ENCODE data around the gene ZNF117.
A peak's percentile ranks its signal among the peaks of the same experiment; 100 is the strongest.
"Not testable (repeated sequence)": the region's sequence is repeated elsewhere in the genome, so short reads cannot be mapped to it uniquely, and the experiment has no call there.

The ZNF117 gene

DNA sequence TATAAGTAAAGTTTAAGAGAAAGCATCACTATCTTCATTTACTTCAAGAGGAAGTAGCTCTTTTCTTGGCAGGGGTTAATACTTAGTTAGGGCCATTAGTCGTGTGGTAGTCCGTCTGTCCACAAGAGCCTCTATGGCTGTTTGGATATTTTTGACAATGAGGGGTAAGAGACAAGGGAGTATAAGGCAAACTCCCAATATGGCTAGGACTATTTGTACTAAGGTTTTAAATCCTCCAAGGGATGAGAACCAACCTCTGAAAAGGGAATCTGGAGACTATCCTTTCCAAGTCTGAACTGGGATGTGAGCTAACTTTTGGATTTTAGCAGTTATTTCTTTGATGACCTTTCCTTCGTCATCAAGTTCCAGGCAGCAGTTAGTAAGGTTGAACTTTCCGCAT lies at the start of gene ZNF117:
Gene ZNF117 (minus strand): TSS at position 101 of the 400 bp plus-strand sequence.
- intact Hi-C loops (cut with DNase I): no loop called here
- no peak for DNase-seq

DNA sequence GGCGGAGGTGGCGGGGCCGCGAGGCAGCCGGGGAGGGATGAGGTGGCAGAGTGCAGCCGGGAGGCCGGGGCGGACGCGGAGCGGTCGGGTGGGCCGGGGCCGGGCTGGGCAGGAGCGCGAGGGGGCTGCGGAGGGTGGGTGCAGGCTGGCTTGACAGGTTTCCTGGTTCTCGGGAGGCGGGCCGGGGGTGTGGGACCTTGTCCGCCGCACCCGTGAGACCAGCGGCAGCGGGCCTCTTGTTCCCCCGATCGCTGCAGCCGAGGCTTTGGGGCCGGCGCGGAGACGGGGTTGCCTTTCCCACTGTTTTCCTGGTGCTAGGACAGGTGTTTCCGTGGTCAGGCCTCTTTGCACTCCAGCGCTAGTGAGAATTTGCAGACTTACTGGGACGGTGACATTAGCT lies 47.9 kb upstream of the ZNF117 start:
- intact Hi-C loops (cut with DNase I): loop anchor here (2.0 kb wide), 1 partner anchor 32 kb away; the partner anchor contains the start of gene ERV3-1

DNA sequence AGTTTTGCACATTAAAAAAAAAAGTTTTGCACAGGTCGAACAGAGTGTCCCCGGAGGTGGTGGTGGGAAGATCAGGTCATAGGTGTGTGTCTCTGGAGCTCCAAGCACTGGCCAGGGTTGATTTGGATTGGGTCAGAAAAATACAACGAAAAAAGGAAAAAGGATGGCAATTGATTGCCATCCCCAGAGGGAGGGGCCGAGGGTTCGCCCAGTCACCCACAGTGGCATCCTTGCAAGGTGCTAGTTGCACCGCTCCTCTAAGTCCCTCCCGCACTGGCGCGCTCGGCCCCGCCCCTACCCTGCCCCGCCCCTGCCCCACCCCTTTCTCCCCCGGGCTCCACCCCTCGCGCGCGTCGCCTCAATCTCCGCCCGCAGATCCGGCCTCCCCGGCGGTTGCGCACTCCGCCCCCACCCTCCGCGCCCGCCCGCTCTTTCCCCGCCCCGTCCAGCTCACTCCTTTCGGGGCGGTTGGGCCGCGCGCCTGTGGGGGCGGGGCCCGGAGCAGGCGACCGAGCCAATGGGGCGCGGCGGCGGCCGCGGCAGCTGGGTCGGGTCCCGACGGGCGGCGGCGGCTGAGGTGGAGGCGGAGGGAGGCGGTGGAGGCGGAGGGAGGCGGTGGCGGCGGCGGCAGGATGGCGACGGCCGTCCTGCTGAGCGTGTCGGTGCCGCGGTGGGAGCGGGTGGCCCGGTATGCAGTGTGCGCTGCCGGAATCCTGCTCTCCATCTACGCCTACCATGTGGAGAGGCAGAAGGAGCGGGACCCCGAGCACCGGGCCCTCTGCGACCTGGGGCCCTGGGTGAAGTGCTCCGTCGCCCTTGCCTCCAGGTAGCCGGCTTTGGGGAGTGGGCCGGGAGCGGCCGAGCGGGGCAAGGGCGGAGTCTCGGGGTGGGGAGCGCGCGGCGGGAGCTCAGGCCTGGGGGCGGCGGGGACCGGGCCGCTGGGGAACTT lies 47.2 kb upstream of the ZNF117 start:
- intact Hi-C loops (cut with DNase I): loop anchor here (2.0 kb wide), 1 partner anchor 31 kb away; the partner anchor contains the start of gene ERV3-1

More for the DNA sequence above, 47.9 kb upstream of the ZNF117 start:
- DNase-seq: peak in 38 of 42 donors; percentile 13 to 60 (median 33)

DNA sequence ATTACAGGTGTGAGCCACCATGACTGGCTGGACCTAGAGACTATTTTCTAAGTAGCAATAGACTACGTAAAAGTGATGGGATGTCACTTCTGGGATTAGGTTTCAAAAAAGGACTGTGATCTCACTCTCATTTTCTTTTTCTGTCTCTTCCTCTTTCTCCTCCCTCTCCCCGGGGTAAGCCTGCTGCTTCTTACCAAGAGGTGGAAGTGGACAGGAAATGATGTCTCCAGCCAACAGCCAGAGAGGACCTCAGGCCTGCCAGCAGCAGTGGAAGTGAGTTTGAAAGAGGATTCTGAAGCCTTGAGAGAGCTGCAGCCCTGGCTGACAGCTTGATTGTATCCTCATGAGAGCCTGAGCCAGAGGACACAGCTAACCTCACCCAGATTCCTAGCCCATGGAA lies 45.7 kb upstream of the ZNF117 start:
- peak in 14 of 42 donors; percentile 5 to 48 (median 18) for DNase-seq
- intact Hi-C loops (cut with DNase I): not testable (repeated sequence)

More for the DNA sequence above, 47.2 kb upstream of the ZNF117 start:
- DNase-seq: peak; percentile 70 to 97 (median 93)

DNA sequence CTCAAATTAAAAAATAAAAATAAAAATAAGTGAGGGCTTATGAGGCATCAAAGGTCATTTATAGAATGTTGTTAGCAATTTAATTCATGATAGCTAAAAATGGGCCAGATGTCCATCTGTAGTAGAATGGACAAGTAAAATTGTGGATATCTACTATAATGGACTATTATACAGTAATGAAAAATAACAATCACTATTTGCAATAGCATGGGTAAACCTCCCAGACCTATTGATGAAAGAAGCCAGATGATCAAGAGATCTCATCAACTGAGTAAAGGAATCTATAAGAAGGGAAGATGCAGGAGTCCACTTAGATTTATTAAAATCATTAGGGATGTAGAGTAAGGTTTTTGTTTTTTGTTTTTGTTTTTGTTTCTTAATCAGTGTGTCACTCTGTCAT lies 44.6 kb upstream of the ZNF117 start:
- intact Hi-C loops (cut with DNase I); DNase-seq: not testable (repeated sequence)

DNA sequence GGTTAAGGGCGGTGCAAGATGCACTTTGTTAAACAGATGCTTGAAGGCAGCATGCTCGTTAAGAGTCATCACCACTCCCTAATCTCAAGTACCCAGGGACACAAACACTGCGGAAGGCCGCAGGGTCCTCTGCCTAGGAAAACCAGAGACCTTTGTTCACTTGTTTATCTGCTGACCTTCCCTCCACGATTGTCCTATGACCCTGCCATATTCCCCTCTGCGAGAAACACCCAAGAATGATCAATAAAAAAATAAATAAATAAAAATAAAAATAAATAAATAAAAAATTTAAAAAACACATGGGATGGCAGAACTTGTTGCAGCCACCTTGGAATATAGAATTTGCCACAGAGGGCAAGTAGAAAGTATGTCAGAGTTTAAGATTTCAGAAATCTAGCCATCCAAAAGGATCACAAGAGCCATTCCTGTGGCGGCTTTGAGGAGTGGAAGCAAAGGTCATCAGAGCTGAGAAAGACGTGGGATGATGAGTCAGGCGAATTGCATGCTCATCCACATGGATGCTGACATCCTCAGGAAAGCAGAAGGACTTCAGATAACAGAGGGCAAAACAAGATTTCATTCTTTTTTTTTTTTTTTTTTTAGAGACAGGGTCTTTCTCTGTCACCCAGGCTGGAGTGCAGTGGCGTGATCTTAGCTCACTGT lies 43.4 kb upstream of the ZNF117 start:
- DNase-seq; intact Hi-C loops (cut with DNase I): not testable (repeated sequence)

DNA sequence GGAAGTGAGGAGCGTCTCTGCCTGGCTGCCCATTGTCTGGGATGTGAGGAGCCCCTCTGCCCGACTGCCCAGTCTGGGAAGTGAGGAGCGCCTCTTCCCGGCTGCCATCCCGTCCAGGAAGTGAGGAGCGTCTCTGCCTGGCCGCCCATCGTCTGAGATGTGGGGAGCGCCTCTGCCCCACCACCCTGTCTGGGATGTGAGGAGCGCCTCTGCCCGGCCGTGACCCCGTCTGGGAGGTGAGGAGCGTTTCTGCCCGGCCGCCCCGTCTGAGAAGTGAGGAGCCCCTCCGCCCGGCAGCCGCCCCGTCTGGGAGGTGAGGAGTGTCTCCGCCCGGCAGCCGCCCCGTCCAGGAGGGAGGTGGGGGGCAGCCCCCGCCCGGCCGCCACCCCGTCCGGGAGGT lies 42.6 kb upstream of the ZNF117 start:
- DNase-seq; intact Hi-C loops (cut with DNase I): not testable (repeated sequence)

DNA sequence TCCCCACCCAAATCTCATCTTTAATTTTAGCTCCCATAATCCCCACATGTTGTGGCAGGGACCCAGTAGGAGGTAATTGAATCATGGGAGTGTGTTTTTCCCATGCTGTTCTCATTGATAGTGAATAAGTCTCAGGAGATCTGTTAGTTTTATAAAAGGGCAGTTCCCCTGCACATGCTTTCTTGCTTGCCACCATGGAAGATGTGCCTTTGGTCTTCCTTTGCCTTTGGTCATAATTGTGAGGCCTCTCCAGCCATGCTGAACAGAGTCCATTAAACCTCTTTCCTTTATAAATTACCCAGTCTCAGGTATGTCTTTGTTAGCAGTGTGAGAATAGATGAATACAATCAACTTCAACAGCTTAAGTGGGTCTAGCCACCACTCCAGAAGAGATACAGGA lies 34.2 kb upstream of the ZNF117 start:
- intact Hi-C loops (cut with DNase I); DNase-seq: not testable (repeated sequence)

DNA sequence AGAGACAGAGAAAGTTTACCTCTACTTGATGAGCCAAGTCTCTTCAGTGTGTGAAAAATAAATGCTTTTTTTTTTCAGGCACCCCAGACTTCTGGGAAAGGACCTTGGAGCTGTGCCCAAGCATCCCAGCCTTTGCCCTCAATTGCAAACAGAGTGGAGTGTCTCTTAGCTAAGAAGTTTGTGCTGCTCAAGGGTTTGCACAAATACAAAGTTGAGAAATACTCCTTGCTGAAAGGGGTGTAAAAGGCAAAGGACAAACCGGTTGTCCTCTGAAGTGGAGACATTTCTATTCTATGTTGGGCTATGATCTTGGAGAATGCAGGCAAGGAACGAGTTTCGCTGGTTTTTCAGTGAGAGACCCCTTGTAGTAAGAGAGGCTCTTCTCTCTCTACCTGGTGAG lies 30.1 kb upstream of the ZNF117 start:
- peak in 1 of 42 donors; percentile 15 for DNase-seq
- intact Hi-C loops (cut with DNase I): not testable (repeated sequence)

DNA sequence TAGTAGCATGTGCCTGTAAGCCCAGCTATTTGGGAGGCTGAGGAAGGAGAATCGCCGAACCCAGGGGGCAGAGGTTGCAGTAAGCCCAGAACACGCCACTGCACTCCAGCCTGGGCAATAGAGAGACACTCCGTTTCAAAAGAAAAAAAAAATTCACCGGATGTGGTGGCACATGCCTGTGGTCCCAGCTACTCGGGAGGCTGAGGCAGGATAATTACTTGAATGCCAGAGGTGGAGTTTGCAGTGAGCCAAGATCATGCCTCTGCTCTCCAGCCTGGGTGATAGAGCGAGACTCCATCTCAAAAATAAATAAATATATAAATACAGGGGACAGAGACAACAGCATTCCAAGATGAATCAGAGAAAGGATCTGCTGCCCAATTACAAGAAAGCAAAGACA lies 19.0 kb upstream of the ZNF117 start:
- DNase-seq; intact Hi-C loops (cut with DNase I): not testable (repeated sequence)

DNA sequence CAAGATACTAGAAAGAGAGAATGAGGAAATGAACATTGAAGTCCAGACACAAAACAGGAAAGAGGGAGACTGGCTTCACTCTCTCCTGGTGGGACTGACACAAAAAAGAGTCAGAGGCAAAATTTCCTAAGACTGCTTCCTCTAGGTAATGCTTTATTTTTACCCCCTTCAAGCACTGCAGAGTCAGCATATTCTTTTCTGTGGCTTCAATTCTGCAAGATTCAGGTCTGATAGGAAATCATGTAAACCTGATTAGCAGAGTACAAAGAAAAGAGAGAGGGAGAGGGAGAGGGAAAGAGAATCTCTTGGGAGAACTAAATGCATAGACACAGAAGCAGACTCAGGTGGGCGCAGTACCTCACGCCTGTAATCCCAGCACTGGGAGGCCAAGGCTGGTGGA lies 18.6 kb upstream of the ZNF117 start:
- DNase-seq; intact Hi-C loops (cut with DNase I): not testable (repeated sequence)

DNA sequence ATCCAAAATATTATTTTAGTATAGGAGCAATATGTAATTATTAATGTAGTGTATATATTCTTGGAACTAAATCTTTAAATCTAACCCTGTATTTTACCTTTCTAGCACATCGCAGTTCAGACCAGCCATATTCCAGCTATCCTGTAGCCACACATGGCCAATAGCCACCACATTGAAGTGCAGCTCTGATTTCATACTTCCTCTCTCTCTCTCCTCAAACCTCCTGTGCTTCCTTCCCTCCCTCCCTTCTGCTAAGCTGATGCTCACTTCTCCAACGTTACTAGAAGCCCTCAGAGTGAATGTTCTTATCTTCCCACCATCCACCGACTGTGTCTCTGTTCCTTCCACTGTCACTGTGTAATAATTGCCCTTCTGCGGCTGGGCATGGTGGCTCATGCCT lies 16.2 kb upstream of the ZNF117 start:
- intact Hi-C loops (cut with DNase I): loop anchor here (2.0 kb wide), 1 partner anchor 32 kb away; no protein-coding TSS in a partner anchor
- peak in 2 of 42 donors; percentile 4 to 11 for DNase-seq

DNA sequence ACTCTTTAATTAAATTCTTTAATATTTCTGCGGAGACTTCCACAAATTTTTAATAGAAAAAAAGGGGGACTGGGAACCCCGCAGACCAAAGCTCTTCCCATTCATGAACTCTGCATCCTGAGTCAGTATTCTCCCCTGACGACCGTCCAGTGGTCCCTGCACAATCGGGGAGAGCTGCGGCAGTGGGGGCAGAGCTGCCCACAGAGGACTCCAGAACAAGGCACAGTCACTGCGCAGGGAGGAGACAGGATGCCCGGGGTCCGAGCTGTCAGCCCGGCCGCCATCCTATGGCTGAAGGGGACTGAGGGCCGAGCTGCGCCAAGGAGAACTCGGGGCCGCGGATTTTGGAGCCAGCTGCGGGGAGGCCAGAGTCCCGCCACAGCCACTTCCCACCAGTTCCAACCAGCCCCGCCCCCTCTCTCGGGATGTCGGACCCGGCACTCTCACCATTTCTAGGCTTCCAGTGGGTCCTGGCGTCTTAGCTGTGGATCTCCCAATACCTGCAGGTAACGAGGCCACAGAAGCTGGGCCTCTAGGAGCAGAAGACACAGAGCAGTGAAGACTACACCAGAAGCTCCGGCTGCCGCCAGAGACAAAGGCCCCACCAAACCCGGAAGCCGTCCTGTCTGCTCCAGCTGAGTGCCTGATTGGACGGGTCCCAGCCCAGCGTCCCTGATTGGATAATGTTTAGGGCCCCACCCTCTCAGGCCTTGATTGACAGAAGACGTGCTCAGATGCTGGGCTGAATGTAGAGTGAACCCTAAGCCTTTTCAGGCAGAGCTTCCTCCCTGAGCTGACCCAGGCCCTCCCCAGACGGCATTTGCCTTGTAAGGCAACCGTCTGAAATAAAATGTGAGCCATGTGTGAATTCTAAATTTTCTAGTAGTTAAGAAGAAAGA lies 15.5 kb upstream of the ZNF117 start, which contains the start of gene ERV3-1:
Gene ERV3-1 (minus strand): TSS at position 594 of the 899 bp plus-strand sequence. CDS start 13,661 bp downstream, outside the sequence.
- intact Hi-C loops (cut with DNase I): loop anchor here (2.0 kb wide), 1 partner anchor 32 kb away; no protein-coding TSS in a partner anchor
- peak; percentile 95 to 99 (median 98) for DNase-seq

DNA sequence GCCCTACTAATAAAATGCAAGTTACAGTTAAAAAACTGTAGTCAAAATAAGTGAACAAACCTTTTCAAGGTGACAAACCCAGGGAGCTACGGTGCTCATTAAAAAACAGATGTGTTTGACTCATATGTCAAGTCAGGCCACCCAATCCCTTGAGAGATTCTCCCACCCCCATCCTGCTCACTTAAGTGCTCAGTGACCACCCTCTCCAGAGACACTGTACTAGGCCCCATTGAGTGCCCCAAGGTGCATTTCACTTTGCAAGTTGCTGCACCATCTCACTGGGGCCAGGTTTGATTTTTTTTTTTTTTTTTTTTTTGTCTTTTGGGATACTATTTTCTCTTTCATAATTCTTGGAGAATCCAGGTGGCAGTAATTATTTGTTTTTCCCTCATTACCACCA lies 13.7 kb upstream of the ZNF117 start:
- intact Hi-C loops (cut with DNase I): no loop called here
- DNase-seq: no peak

DNA sequence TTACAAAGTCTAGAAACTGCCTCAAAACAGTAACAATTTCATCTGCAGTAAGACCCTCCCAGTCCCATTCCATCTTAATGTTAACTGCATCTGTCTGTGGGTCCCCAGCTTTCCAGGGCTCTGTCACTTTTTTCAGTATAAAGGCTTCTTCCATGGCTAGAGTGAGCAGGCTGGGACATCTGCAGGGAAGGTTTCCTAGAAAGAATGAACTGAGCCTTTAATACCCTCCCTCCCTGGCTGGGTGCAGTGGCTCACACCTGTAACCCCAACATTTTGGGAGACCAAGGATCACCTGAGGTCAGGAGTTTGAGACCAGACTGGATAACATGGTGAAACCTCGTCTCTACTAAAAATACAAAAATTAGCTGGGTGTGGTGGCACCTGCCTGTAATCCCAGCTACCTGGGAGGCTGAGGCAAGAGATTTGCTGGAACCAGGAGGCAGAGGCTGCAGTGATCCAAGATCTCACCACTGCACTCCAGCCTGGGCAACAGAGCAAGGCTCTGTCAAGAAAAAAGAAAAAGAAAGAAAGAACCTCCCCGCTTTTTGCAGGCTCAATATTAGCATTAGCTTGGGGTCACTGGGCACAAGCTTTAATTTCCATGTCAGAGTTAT lies 12.2 kb upstream of the ZNF117 start:
- DNase-seq: no peak
- intact Hi-C loops (cut with DNase I): no loop called here

DNA sequence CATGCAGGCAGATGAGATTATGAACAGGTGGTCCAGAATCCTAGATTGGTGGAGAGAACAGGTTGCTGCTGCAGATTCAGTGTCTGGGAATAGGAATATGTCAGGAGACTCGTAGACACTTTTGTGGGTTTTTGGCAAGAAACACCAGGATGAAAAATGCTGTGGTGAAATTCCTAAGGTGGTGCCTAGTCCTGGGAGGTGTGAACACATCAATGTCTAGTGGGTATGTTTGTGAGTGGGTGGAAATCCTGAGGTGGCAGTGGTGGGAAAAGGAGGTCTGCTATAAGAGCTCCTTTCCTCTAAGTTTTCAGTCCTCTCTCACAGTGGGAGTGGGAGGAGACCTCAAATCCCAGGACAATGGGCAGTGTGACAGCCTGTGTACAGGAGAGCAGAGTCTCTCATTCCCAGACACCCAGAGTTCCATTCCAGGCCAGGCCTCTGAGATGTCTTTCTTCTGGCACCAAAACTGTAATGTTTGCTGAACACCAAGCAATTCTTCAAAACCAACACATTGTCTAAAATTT lies 10.5 kb upstream of the ZNF117 start:
- intact Hi-C loops (cut with DNase I): no loop called here
- DNase-seq: no peak

DNA sequence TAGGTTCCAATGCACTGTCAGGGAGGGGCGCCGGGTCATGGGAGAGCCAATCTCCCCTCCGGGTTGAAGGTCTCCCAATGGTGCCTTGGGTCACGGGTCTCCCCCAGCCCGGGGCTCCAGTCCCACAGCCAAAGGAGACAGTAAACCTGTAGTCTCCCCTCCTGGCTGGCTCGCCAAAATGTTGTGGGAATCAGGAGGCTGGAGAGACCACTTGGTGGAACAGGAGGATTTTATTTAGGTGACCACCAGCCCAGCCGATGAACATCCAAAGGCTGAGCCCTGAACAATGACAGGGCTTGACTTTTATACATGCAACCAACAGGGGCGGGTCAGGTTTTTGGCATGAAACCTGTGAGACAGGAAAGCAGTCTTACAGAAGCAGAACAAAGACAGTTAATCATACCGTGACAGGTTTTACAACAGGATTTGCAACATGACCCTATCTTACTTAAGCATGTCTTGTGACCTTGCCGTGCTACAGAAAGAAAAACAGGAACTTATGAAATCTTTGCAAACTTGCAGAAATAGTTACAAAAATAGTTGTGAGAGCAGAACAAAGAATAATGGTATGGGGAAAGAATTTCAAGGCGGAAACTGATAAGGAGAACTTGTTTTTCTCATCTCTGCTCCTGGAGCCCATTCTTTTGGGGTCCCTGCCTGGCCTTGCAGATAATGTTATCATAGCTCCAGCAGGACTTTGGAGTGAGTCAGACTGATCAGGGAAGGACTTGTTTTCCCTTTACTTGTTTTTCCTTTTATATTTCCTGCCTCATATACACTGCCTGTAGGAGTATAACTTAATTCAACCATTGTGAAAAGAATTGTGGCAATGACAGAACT lies 8.5 kb upstream of the ZNF117 start:
- DNase-seq: no peak
- intact Hi-C loops (cut with DNase I): no loop called here

Data from head of caudate nucleus (tissue), 42 donors.